Measurements from ENCODE around the gene TOMM22. TPM values are rescaled to one million over a fixed set of nuclear protein-coding genes. Genes with fewer than 3 reads are reported as not detected.
A peak's percentile ranks its signal among the peaks of the same experiment; 100 is the strongest.

TOMM22 gene
- total RNA-seq, 1 donor from 2014 or later: 42.2 TPM

DNA sequence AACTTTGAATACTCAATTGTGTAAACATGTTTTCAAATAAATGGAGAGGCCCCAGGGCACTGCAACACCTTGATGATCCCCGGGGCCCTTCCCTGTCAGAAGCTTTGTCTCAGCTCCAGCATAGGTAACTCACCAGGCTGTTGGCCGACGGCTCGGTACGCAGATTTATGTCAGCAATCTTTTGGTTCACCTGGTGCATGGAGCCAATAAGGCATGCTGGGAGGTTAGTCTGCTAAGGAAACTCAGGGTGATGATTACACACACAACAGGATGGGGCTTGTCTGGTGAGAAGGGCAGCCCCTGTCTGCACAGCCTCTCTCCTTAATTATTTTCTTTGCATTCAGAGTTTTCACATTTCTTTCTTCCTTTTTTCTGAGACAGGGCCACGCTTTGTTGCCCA, 36.3 kb upstream of the TOMM22 start:
- ATAC-seq (no peak), DNase-seq (no peak)
- no peak overlapping the region for H3K27ac ChIP-seq
- TF ChIP-seq, protein P1, sequence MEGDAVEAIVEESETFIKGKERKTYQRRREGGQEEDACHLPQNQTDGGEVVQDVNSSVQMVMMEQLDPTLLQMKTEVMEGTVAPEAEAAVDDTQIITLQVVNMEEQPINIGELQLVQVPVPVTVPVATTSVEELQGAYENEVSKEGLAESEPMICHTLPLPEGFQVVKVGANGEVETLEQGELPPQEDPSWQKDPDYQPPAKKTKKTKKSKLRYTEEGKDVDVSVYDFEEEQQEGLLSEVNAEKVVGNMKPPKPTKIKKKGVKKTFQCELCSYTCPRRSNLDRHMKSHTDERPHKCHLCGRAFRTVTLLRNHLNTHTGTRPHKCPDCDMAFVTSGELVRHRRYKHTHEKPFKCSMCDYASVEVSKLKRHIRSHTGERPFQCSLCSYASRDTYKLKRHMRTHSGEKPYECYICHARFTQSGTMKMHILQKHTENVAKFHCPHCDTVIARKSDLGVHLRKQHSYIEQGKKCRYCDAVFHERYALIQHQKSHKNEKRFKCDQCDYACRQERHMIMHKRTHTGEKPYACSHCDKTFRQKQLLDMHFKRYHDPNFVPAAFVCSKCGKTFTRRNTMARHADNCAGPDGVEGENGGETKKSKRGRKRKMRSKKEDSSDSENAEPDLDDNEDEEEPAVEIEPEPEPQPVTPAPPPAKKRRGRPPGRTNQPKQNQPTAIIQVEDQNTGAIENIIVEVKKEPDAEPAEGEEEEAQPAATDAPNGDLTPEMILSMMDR (IDR thresholded peaks at IDR 0.05): no peak
- no peaks in the 10 kb centered on the region for H3K9me3 ChIP-seq
- H3K4me1 ChIP-seq: no peaks in the 10 kb centered on the region
- H3K36me3 ChIP-seq: no peaks in the 10 kb centered on the region
- intact Hi-C loops (cut with DNase I): no loop called here
- H3K27me3 ChIP-seq (ENCODE audit: low read depth): no peaks in the 10 kb centered on the region
- H3K4me3 ChIP-seq: no peak overlapping the region

DNA sequence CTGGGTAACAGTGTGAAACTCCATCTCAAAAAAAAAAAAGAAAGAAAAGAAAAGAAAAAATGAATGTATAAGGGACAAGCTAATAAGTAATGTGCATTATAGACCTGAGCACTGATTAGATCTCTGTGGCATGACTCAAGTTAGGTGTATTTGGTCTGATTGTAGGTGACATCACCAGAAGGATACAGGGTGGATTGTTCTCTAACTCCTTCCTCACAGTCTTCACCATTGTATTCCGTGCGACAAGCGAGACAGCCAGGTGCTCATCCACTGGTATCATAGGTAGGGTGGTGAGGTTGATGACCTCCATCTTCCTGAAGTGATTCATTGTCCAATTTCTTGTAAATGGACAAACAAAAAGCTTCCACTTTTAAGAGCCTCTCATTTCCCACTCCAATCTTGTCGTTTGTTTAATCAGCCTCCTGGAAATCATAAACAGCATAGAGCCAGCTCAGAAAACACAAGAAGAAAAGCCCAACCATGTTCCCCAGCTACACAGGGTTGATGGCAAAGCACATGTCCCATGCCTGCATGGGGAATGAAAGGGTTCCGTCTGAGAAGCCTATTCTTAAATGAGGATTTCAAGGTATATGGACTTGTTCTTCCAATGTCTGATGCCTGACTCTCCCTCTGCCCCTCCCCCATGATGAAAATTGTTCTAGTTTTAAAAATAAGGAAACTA, 31.8 kb upstream of the TOMM22 start:
- Histone ChIP-seq H3K9me3 (no peaks in the 10 kb centered on the region), H3K27me3 (ENCODE audit: low read depth) (no peaks in the 10 kb centered on the region), H3K4me3 (no peak overlapping the region), H3K36me3 (no peaks in the 10 kb centered on the region), H3K27ac (no peak overlapping the region), H3K4me1 (no peaks in the 10 kb centered on the region)
- TF ChIP-seq, protein P1 (IDR thresholded peaks at IDR 0.05): no peak
- DNase-seq (no peak), ATAC-seq (no peak)
- intact Hi-C loops (cut with DNase I): no loop called here

DNA sequence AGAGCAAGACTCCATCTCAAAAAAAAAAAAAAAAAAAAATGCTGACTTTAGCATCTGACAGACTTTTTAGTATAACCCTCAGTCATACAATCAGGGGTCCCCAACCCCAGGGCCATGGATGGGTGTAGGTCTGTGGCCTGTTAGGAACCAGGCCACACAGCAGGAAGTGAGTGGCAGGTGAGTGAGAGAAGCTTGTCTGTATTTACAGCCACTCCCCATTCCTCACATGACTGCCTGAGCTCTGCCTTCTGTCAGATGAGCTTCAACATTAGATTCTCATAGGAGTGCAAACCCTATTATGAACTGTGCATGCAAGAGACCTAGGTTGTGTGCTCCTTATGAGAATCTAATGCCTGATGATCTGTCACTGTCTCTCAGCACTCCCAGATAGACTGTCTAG, 28.9 kb upstream of the TOMM22 start:
- intact Hi-C loops (cut with DNase I): no loop called here
- H3K27me3 ChIP-seq (ENCODE audit: low read depth): no peaks in the 10 kb centered on the region
- TF ChIP-seq, protein P1 (IDR thresholded peaks at IDR 0.05): no peak
- H3K9me3 ChIP-seq: no peaks in the 10 kb centered on the region
- ATAC-seq: no peak
- peaks cover 15% of the 10 kb centered on the region for H3K4me1 ChIP-seq
- no peak overlapping the region for H3K4me3 ChIP-seq
- H3K27ac ChIP-seq: no peak overlapping the region
- DNase-seq: no peak
- no peaks in the 10 kb centered on the region for H3K36me3 ChIP-seq

DNA sequence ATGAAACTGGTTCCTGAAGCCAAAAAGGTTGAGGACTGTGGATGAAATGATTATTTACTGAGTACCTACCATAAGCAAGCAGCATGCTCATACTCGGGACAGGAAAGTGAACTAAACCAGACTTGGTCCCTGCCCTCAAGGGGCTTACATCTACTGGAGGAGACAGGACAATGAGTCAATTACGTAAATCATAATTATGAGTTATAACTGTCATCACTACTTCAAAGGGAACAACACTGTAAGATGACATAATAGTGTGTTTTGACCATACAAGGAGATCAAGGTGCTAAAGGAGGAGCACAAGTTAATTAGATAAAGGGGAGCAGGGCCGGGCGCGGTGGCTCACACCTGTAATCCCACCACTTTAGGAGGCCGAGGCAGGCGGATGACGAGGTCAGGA, 28.0 kb upstream of the TOMM22 start:
- no peak overlapping the region for H3K27ac ChIP-seq
- intact Hi-C loops (cut with DNase I): no loop called here
- DNase-seq (no peak), ATAC-seq (no peak)
- H3K27me3 ChIP-seq (ENCODE audit: low read depth): no peaks in the 10 kb centered on the region
- no peaks in the 10 kb centered on the region for H3K9me3 ChIP-seq
- no peak overlapping the region for H3K4me3 ChIP-seq
- TF ChIP-seq, protein P1 (IDR thresholded peaks at IDR 0.05): no peak
- H3K36me3 ChIP-seq: no peaks in the 10 kb centered on the region
- peaks cover 19% of the 10 kb centered on the region for H3K4me1 ChIP-seq

DNA sequence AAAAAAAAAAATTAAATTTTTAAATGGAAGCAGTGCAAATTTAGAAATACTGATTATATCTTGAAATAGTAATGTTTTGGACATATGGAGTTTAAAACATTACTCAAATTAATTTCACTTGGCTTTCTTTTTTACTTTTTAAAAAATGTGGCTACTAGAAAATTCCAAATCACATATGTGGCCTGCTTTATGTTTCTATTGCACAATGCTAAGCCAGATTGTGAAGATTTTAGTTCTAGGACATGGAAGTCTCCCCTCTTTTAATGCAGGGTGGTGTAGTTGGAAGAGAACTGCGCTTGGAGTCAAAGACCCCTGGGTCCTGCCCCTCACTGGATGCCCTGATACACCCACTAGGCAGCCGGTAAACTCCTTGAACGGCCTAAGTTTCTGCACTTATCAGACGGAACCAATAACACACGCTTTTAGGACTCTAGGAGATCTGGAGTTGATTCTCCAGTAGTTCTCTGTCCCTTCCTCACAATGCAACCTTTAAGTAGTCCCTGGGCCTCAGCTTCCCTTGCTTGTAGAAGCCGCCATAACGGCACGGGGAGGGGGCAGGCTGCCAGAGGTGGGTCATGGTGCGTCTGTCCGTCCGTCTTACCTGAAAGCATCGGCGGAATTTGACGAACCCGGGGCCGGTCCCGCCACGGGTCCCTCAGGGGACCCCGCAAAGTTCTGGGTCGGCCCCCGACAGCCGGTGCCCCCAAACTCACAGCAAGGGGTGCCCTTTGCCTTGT, 26.1 kb upstream of the TOMM22 start:
- H3K4me1 ChIP-seq: peaks cover 19% of the 10 kb centered on the region
- peak overlapping the region; percentile 98 for H3K4me3 ChIP-seq
- intact Hi-C loops (cut with DNase I): no loop called here
- no peaks in the 10 kb centered on the region for H3K36me3 ChIP-seq
- ATAC-seq (peak in 1 of 2 donors; percentile 2), DNase-seq (no peak)
- H3K27ac ChIP-seq: peak overlapping the region; percentile 94
- TF ChIP-seq, protein P1 (IDR thresholded peaks at IDR 0.05): no peak
- no peaks in the 10 kb centered on the region for H3K27me3 ChIP-seq (ENCODE audit: low read depth)
- H3K9me3 ChIP-seq: no peaks in the 10 kb centered on the region

All from lower lobe of right lung (tissue), 2 donors.